ENCODE results near the gene STIM1. TPM values are rescaled to one million over a fixed set of nuclear protein-coding genes. Genes with fewer than 3 reads are reported as not detected.

STIM1 gene
- total RNA-seq, 3 donors from 2014 or later, result 56.1 to 74.8 (median 72.5) TPM

DNA sequence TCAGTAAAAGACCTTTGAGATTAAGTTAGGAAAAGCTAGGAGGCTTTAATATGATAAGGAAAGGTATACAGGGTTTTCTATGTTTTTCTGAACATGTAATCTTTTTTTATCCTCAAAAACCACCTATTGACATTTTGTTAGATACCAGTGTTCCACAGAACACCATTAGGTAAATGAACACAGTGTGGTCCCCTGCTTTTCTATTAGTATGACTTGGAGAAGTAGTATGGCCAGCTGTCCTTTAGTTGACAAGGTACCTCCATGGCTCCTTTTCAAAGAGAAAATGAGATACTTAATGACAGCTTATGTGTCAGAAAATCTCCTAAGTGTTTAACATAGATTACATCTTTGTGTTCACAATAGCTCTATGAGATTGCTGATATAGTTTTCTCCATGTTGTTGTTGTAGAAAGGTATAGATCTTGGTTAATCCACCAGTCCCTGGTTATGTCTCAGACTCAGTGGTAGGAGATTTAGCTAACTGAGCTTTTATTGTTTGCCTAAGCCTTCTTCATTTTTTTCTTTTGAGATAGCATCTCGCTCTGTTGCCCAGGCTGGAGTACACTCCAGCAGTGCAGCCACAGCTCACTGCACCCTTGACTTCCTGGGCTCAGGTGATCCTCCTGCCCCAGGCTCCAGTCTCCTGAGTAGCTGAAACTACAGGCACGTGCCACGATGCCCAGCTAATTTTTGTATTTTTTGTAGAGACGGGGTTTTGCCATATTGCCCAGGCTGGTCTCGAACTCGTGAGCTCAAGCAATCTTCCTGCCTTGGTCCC lies 46.0 kb downstream of the STIM1 start:
- H3K36me3 ChIP-seq (ENCODE audit: low read depth), result no peaks in the 10 kb centered on the region
- peaks cover 36% of the 10 kb centered on the region for H3K4me1 ChIP-seq (ENCODE audit: low read depth)
- no peak overlapping the region for H3K4me3 ChIP-seq
- no peaks in the 10 kb centered on the region for H3K9me3 ChIP-seq
- TF ChIP-seq, protein P1, sequence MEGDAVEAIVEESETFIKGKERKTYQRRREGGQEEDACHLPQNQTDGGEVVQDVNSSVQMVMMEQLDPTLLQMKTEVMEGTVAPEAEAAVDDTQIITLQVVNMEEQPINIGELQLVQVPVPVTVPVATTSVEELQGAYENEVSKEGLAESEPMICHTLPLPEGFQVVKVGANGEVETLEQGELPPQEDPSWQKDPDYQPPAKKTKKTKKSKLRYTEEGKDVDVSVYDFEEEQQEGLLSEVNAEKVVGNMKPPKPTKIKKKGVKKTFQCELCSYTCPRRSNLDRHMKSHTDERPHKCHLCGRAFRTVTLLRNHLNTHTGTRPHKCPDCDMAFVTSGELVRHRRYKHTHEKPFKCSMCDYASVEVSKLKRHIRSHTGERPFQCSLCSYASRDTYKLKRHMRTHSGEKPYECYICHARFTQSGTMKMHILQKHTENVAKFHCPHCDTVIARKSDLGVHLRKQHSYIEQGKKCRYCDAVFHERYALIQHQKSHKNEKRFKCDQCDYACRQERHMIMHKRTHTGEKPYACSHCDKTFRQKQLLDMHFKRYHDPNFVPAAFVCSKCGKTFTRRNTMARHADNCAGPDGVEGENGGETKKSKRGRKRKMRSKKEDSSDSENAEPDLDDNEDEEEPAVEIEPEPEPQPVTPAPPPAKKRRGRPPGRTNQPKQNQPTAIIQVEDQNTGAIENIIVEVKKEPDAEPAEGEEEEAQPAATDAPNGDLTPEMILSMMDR (IDR thresholded peaks at IDR 0.05), result no peak
- intact Hi-C loops (cut with DNase I, micrococcal nuclease), result no loop called here
- DNase-seq (no peak), ATAC-seq (no peak)

DNA sequence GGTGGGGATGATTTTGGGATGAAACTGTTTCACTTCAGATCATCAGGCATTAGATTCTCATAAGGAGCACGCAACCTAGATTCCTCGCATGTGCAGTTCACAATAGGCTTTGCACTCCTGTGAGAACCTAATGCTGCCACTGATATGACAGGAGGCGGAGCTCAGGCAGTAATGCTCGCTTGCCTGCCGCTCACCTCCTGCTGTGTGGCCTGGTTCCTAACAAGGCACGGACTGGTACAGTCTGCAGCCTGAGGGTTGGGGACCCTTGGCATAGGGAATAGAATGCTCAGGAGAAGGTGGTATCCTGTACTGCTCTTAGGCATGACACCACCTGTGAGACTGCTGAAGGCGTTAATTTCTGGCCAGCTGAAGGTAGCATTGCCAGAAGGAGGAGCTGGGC lies 47.0 kb downstream of the STIM1 start:
- TF ChIP-seq, protein P1 (IDR thresholded peaks at IDR 0.05), result no peak
- no peak overlapping the region for H3K4me3 ChIP-seq
- peaks cover 36% of the 10 kb centered on the region for H3K4me1 ChIP-seq (ENCODE audit: low read depth)
- H3K36me3 ChIP-seq (ENCODE audit: low read depth), result no peaks in the 10 kb centered on the region
- no peak for DNase-seq
- intact Hi-C loops (cut with DNase I, micrococcal nuclease), result no loop called here
- H3K9me3 ChIP-seq, result no peaks in the 10 kb centered on the region
- no peak for ATAC-seq

DNA sequence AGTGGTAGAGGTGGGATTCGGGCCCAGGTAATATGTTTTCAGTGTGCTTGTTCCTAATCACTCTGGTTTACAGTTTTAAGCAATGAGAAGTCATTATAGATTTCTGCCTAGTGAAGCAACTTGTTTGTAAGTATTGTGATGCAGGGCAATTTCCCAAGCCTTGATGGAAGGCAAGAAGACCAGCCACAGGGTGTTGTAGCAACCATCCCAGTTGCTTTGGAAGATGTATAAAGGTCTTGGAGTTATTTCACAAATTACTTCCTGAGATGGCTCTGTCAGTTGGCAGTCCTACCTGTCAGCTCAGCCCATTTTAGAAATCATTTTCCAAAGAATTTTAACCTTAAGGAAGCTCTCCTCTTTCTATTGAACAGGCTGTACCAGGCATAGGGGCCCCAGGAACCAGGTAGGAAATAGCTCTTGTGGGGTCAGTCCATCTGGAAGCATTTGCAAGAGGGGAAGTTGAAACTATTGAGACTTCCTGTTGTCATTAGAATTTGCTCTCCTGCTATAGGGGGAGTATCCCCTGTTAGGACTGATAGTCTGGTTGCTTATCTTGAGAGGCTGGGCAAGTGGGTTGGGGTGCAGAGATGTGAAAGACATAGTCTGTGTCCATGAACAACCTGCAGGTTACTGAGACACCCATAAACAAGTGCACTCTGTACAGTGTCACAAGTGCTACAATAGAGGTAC lies 47.9 kb downstream of the STIM1 start:
- Histone ChIP-seq H3K36me3 (ENCODE audit: low read depth) (no peaks in the 10 kb centered on the region), H3K4me3 (no peak overlapping the region), H3K9me3 (no peaks in the 10 kb centered on the region), H3K4me1 (ENCODE audit: low read depth) (peaks cover 36% of the 10 kb centered on the region)
- DNase-seq (no peak), ATAC-seq (peak; percentile 58)
- TF ChIP-seq, protein P1 (IDR thresholded peaks at IDR 0.05), result no peak
- intact Hi-C loops (cut with DNase I, micrococcal nuclease), result no loop called here

DNA sequence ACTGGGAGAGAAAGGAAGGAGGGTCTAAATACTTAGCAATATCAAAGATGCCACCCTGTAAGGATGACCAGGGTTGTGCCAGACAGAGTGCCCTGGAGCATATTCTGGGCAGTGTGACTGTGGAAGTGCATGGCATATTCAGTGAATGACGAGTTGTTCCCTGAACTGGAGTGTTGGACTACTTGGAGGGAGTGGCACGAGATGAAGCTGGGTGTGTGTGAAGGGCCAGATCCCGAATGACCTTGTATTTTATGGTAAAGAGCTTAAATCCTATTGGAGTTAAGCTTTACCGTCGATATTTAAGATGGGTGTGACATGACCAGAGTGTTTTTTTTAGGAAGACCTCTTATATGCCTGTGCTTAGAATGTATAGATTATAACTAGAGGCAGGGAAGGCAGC lies 48.8 kb downstream of the STIM1 start:
- H3K36me3 ChIP-seq (ENCODE audit: low read depth), result no peaks in the 10 kb centered on the region
- peak in 1 of 3 donors; percentile 54 for DNase-seq
- TF ChIP-seq, protein P1 (IDR thresholded peaks at IDR 0.05), result no peak
- ATAC-seq, result peak; percentile 89
- intact Hi-C loops (cut with DNase I, micrococcal nuclease), result no loop called here
- H3K4me3 ChIP-seq, result no peak overlapping the region
- H3K9me3 ChIP-seq, result no peaks in the 10 kb centered on the region
- peaks cover 36% of the 10 kb centered on the region for H3K4me1 ChIP-seq (ENCODE audit: low read depth)

DNA sequence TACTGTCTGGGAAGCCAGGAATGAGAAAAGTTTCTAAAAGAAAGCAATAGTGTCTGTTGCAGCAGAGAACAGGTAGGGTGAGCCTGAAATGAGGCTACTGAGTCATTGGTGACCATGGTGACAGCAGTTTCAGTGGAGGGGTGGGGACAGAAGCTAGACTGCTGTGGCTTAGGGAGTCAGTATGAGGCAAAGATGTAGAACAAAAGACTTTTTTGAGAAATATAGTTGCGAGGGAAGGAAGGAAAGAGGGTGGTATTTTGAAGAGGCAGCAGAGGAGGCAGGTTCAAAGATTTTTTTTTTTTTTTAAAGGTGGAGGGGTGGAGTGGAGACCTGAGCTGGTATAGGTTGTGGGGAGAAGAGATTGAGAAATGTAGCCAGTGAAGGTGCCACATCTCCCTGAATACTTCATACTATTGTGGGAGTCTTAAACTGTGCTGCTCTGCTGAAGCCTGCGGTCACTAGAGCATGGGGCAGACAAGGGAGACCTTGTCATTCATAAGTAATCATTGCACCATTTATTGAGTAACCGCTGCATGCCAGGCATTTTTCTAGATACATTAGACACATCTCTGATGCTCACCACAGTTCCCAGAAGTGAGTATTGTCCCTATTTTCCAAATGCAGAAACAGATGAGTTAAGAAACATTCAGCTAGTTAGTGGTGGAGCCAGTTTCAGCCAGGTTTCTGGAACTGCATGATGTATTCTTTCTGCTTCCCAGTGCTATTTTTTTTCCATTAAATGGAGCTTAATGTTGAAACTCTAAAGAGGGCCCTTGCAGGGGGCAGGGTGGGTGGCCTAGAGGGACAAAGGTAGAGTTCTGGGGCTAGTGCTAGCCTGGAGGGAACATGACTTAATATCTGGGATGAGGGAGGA lies 49.9 kb downstream of the STIM1 start:
- peak; percentile 83 for ATAC-seq
- intact Hi-C loops (cut with DNase I, micrococcal nuclease), result no loop called here
- Histone ChIP-seq H3K4me1 (ENCODE audit: low read depth) (peaks cover 36% of the 10 kb centered on the region), H3K36me3 (ENCODE audit: low read depth) (no peaks in the 10 kb centered on the region), H3K4me3 (no peak overlapping the region), H3K9me3 (no peaks in the 10 kb centered on the region)
- TF ChIP-seq, protein P1 (IDR thresholded peaks at IDR 0.05), result no peak
- DNase-seq, result peak in 1 of 3 donors; percentile 44

Measured in mucosa of descending colon (tissue), 3 donors.